H1 (cell line): ENCODE results near the gene OR4K13. TPM values are rescaled to one million over a fixed set of nuclear protein-coding genes. Genes with fewer than 3 reads are reported as not detected.

Experiments used
- CTCF ChIA-PET: fragments of 300-600 bp; sonication (Branson Sonifier 250); formaldehyde crosslinking; loops from one replicate; lab custom pipeline; 2021; ENCODE audit not compliant: partially characterized antibody; lab: Charles Lee
- POLR2A ChIA-PET: fragments of 300-600 bp; sonication (Branson Sonifier 250); formaldehyde crosslinking; loops from one replicate; lab custom pipeline; 2021; ENCODE audit warnings: inconsistent platforms; ENCODE audit not compliant: partially characterized antibody; lab: Charles Lee
- DNase-seq, 2 experiments: peaks; one replicate each; pipeline versions ENCODE4 v3.0.0 to v3.0.0-alpha.2; 2010 to 2022; ENCODE audit warnings: low spot score in 2 of 2, low read depth in 1 of 2, mixed read lengths in 1 of 2
- FAIRE-seq: peaks from 2 replicates; lab custom pipeline; 2011; peaks lifted over from hg19 to GRCh38; lab: Jason Lieb, UNC
- H2AFZ ChIP-seq: 2 replicates; pipeline ENCODE4 v1.8.1; 2012; ENCODE audit warnings: low read length, inconsistent platforms
- H2AK5ac ChIP-seq: 2 replicates; pipeline ENCODE4 v1.6.1; 2013; ENCODE audit warnings: low read depth, low read length
- H2BK120ac ChIP-seq: replicated peaks from 2 replicates; pipeline ENCODE3; 2013; ENCODE audit warnings: low read depth, low read length, inconsistent platforms
- H2BK12ac ChIP-seq: 2 replicates; pipeline ENCODE4 v1.6.1; 2013; ENCODE audit warnings: low read depth, low read length
- H2BK15ac ChIP-seq: 2 replicates; pipeline ENCODE4 v1.6.1; 2013; ENCODE audit warnings: low read length
- H2BK20ac ChIP-seq: 2 replicates; pipeline ENCODE4 v1.6.1; 2013; ENCODE audit warnings: low read length
- H2BK5ac ChIP-seq: 2 replicates; pipeline ENCODE4 v1.6.1; 2013; ENCODE audit warnings: low read depth, low read length
- H3K14ac ChIP-seq: 2 replicates; pipeline ENCODE4 v1.6.1; 2013; ENCODE audit warnings: inconsistent platforms; ENCODE audit not compliant: insufficient read length
- H3K18ac ChIP-seq: 2 replicates; pipeline ENCODE4 v1.6.1; 2013; ENCODE audit warnings: low read length; ENCODE audit errors: extremely low read depth
- H3K23ac ChIP-seq: 2 replicates; pipeline ENCODE4 v1.6.1; 2013; ENCODE audit warnings: inconsistent platforms; ENCODE audit not compliant: insufficient read length
- H3K23me2 ChIP-seq: 2 replicates; pipeline ENCODE4 v1.6.1; 2013; ENCODE audit warnings: low read depth, low read length
- H3K27ac ChIP-seq: 2 replicates; pipeline ENCODE4 v1.6.1; 2011; ENCODE audit warnings: low read depth, low read length, inconsistent platforms
- H3K27me3 ChIP-seq, 4 experiments: replicated peaks in 1 of 4; 1 replicate in 1 of 4; 2 replicates in 3 of 4; pipeline versions ENCODE4 v1.6.1 to v1.8.1; 2011 to 2013; ENCODE audit warnings: low read length in 3 of 4, mild to moderate bottlenecking in 3 of 4, inconsistent platforms in 2 of 4, mixed read lengths in 2 of 4, moderate library complexity in 1 of 4; ENCODE audit not compliant: control insufficient read depth in 3 of 4, insufficient read depth in 3 of 4; ENCODE audit errors: extremely low read depth in 1 of 4
- H3K36me3 ChIP-seq, 4 experiments: 2 replicates each; pipeline versions ENCODE4 v1.6.1 to v1.8.1; 2011 to 2013; ENCODE audit warnings: mild to moderate bottlenecking in 4 of 4, low read length in 3 of 4, moderate library complexity in 2 of 4, control low read depth in 1 of 4, inconsistent platforms in 1 of 4; ENCODE audit not compliant: insufficient read depth in 4 of 4, control insufficient read depth in 2 of 4
- H3K4ac ChIP-seq: replicated peaks from 2 replicates; pipeline ENCODE3; 2013; ENCODE audit warnings: low read length, low read depth, mixed read lengths, inconsistent platforms; ENCODE audit not compliant: insufficient read length
- H3K4me1 ChIP-seq, 4 experiments: replicated peaks in 1 of 4; 1 replicate in 1 of 4; 2 replicates in 3 of 4; pipeline versions ENCODE4 v1.6.1 to v1.8.1; 2011 to 2013; ENCODE audit warnings: low read length in 3 of 4, inconsistent platforms in 2 of 4, mixed read lengths in 1 of 4; ENCODE audit not compliant: insufficient read depth in 4 of 4, control insufficient read depth in 3 of 4
- H3K4me2 ChIP-seq, 2 experiments: 2 replicates each; pipeline versions ENCODE4 v1.6.1 to v1.8.1; 2011 to 2013; ENCODE audit warnings: low read depth in 2 of 2, low read length in 2 of 2, control low read depth in 1 of 2, inconsistent platforms in 1 of 2, mild to moderate bottlenecking in 1 of 2; ENCODE audit not compliant: insufficient read depth in 1 of 2
- H3K4me3 ChIP-seq, 4 experiments: fragments of 200-600, 300-600 bp in 1 of 4; sonication (generic), shearing (Covaris generic), sonication (Bioruptor Twin) in 1 of 4; 2 replicates each; pipeline versions ENCODE4 v1.5.1 to v1.8.1; 2011 to 2016; ENCODE audit warnings: low read length in 4 of 4, low read depth in 3 of 4, control low read depth in 2 of 4, inconsistent platforms in 2 of 4, mild to moderate bottlenecking in 2 of 4, mixed read lengths in 1 of 4, moderate library complexity in 1 of 4; ENCODE audit not compliant: insufficient read depth in 2 of 4; ENCODE audit errors: extremely low read depth in 1 of 4
- H3K56ac ChIP-seq: replicated peaks from 2 replicates; pipeline ENCODE3; 2013; ENCODE audit warnings: low read depth, mild to moderate bottlenecking, mixed read lengths, low read length, inconsistent platforms; ENCODE audit not compliant: insufficient read length
- H3K79me1 ChIP-seq: 2 replicates; pipeline ENCODE4 v1.6.1; 2013; ENCODE audit warnings: low read depth, low read length, control low read depth
- H3K79me2 ChIP-seq, 2 experiments: 2 replicates each; pipeline versions ENCODE4 v1.6.1 to v1.8.1; 2012 to 2013; ENCODE audit warnings: low read length in 2 of 2, mild to moderate bottlenecking in 2 of 2, inconsistent platforms in 1 of 2; ENCODE audit not compliant: insufficient read depth in 2 of 2, control insufficient read depth in 1 of 2
- H3K9ac ChIP-seq, 4 experiments: replicated peaks in 1 of 4; 1 replicate in 1 of 4; 2 replicates in 3 of 4; pipeline versions ENCODE4 v1.6.1 to v1.8.1; 2011 to 2013; ENCODE audit warnings: low read depth in 3 of 4, low read length in 3 of 4, control low read depth in 2 of 4, mild to moderate bottlenecking in 2 of 4, moderate library complexity in 2 of 4, inconsistent platforms in 1 of 4; ENCODE audit errors: extremely low read depth in 1 of 4
- H3K9me3 ChIP-seq, 2 experiments: 2 replicates each; pipeline versions ENCODE4 v1.6.1 to v1.8.1; 2012 to 2013; ENCODE audit warnings: mild to moderate bottlenecking in 2 of 2, moderate library complexity in 2 of 2, control low read depth in 1 of 2, inconsistent platforms in 1 of 2, low read depth in 1 of 2, low read length in 1 of 2, mixed read lengths in 1 of 2; ENCODE audit not compliant: insufficient read depth in 2 of 2
- H4K20me1 ChIP-seq, 2 experiments: replicated peaks in 1 of 2; 2 replicates each; pipeline versions ENCODE3 to v1.8.1; 2011 to 2013; ENCODE audit warnings: inconsistent platforms in 2 of 2, low read length in 2 of 2, mild to moderate bottlenecking in 1 of 2; ENCODE audit not compliant: insufficient read depth in 2 of 2, control insufficient read depth in 1 of 2
- H4K5ac ChIP-seq: 2 replicates; pipeline ENCODE4 v1.6.1; 2013; ENCODE audit warnings: low read length, low read depth, mixed read lengths, inconsistent platforms; ENCODE audit not compliant: insufficient read length
- H4K8ac ChIP-seq: 2 replicates; pipeline ENCODE4 v1.8.0; 2013; ENCODE audit warnings: mild to moderate bottlenecking, moderate library complexity, low read length, inconsistent platforms; ENCODE audit not compliant: insufficient read depth; ENCODE audit errors: extremely low read depth
- H4K91ac ChIP-seq: replicated peaks from 2 replicates; pipeline ENCODE3; 2013; ENCODE audit warnings: low read length, mixed read lengths, inconsistent platforms; ENCODE audit not compliant: insufficient read length
- EGR1 ChIP-seq: IDR thresholded peaks from 2 replicates; pipeline ENCODE4 v1.6.1; 2011; ENCODE audit warnings: low read depth, low read length, borderline replicate concordance
- EZH2 ChIP-seq: fragments of 200-600 bp; sonication (generic); IDR thresholded peaks from 2 replicates; pipeline ENCODE4 v1.7.1; 2012; ENCODE audit warnings: low read depth, mild to moderate bottlenecking, moderate library complexity, low read length, inconsistent platforms; ENCODE audit not compliant: severe bottlenecking
- KDM1A ChIP-seq: fragments of 200-600, 300-600 bp; sonication (generic); IDR thresholded peaks from 2 replicates; pipeline ENCODE4 v1.7.1; 2016; ENCODE audit warnings: mild to moderate bottlenecking, low read length, borderline replicate concordance
- RBBP5 ChIP-seq: IDR thresholded peaks from 2 replicates; pipeline ENCODE4 v1.7.1; 2012; ENCODE audit warnings: low read depth, mild to moderate bottlenecking, inconsistent platforms, low read length, moderate library complexity, borderline replicate concordance
- RNF2 ChIP-seq: fragments of 200-900, 300-1000 bp; sonication (generic); IDR thresholded peaks from 2 replicates; pipeline ENCODE4 v1.7.1; 2016; ENCODE audit warnings: borderline replicate concordance, low read depth, mild to moderate bottlenecking, antibody characterized with exemption, low read length; ENCODE audit not compliant: poor library complexity, severe bottlenecking; ENCODE audit errors: missing control alignments
- TEAD4 ChIP-seq: IDR thresholded peaks from 2 replicates; pipeline ENCODE4 v1.6.1; 2012; ENCODE audit warnings: low read depth, low read length, inconsistent platforms, mixed read lengths
- ZNF274 ChIP-seq: IDR thresholded peaks from 2 replicates; pipeline ENCODE4 v1.7.0; 2012; ENCODE audit warnings: low read length, borderline replicate concordance; ENCODE audit errors: extremely low read depth
- WGBS, 2 experiments: shearing (Covaris generic) in 1 of 2; methylation state at CpG; one replicate each; pipeline versions ENCODE4 v1.1.6 to v1.1.7; 2013 to 2015; ENCODE audit warnings: low lambda C conversion rate in 2 of 2, mixed read lengths in 2 of 2, inconsistent platforms in 1 of 2, low coverage in 1 of 2, missing lambda C conversion rate in 1 of 2; ENCODE audit not compliant: insufficient replicate concordance in 2 of 2, insufficient coverage in 1 of 2, insufficient read length in 1 of 2; ENCODE audit errors: extremely low coverage in 1 of 2, missing lambda C conversion rate in 1 of 2; 5-methylcytosine and 5-hydroxymethylcytosine counted together
- polyA plus RNA-seq, 7 experiments: library from polyadenylated mRNA; depleted of rRNA in 3 of 7; stranded (reverse) in 5 of 7; unstranded in 2 of 7; fragments of >200 nt in 5 of 7; fragments of 200-250 nt in 2 of 7; gene quantifications; 1 replicate in 5 of 7; 2 replicates in 1 of 7; 4 replicates in 1 of 7; pipeline versions ENCODE4 v1.2.1 to v1.2.3, GENCODE V29; 2011 to 2013; ENCODE audit warnings: missing spikeins in 2 of 7, mixed read lengths in 2 of 7
- total RNA-seq: library from RNA; stranded (reverse); fragmentation: NEBNext Ultra II Directional; extraction: Animal tissue kit (Norgen Biotek cat#: 25700); gene quantifications from 2 replicates; pipeline ENCODE4 v1.2.1, GENCODE V29; 2021

OR4K13 gene
- total and polyA plus RNA-seq, 2 of the 8 experiments (the other 6 are each of a cell fraction or from before 2014, with no cell fraction given): not detected

- H3K4ac ChIP-seq: no peak overlapping the region
- no peak overlapping the region for H2BK120ac ChIP-seq
- no peak overlapping the region for H3K4me2 ChIP-seq
- H2BK5ac ChIP-seq: no peak overlapping the region
- no peak overlapping the region for H4K91ac ChIP-seq
- H3K23me2 ChIP-seq: no peaks in the 10 kb centered on the region
- no peak overlapping the region for H3K27ac ChIP-seq
- no peak overlapping the region for H3K4me3 ChIP-seq
- no peaks in the 10 kb centered on the region for H3K27me3 ChIP-seq
- no peaks in the 10 kb centered on the region for H3K79me1 ChIP-seq
- FAIRE-seq: no peak
- no peak overlapping the region for H2BK20ac ChIP-seq
- no peaks in the 10 kb centered on the region for H3K79me2 ChIP-seq
- no peak overlapping the region for H3K9ac ChIP-seq
- 72% methylated on average over 6 of the region's 6 CpGs; no CpG with 5 or more reads in 1 of the 2 experiments for WGBS, 2 experiments
- no peaks in the 10 kb centered on the region for H3K4me1 ChIP-seq
- H3K18ac ChIP-seq: no peak overlapping the region
- H3K23ac ChIP-seq: no peak overlapping the region
- H2BK12ac ChIP-seq: no peak overlapping the region
- DNase-seq: no peak
- H4K5ac ChIP-seq: no peak overlapping the region
- H4K8ac ChIP-seq: no peak overlapping the region
- H2BK15ac ChIP-seq: no peak overlapping the region
- H3K36me3 ChIP-seq: no peaks in the 10 kb centered on the region; a peak in 1 of 8 replicates
- H4K20me1 ChIP-seq: no peaks in the 10 kb centered on the region
- POLR2A ChIA-PET: no interaction called here
- no peak overlapping the region for H2AK5ac ChIP-seq
- H3K56ac ChIP-seq: no peak overlapping the region
- peaks cover 62 to 67% of the 10 kb centered on the region in 2 experiments for H3K9me3 ChIP-seq
- CTCF ChIA-PET: no interaction called here
- no peak overlapping the region for H3K14ac ChIP-seq
- H2AFZ ChIP-seq: no peak overlapping the region
- TF ChIP-seq EGR1 (no peak), RBBP5 (no peak), ZNF274 (no peak), EZH2 (no peak), KDM1A (no peak), TEAD4 (no peak), RNF2 (no peak)
Measured at GRCh38 chr14:20031058-20031457, 4.8 kb downstream of the OR4K13 start.
